ENCODE measurements around the gene NACAD. TPM values are rescaled to one million over a fixed set of nuclear protein-coding genes. Genes with fewer than 3 reads are reported as not detected.

Gene NACAD
- total RNA-seq, 1 donor from 2014 or later = 0.68 TPM

DNA sequence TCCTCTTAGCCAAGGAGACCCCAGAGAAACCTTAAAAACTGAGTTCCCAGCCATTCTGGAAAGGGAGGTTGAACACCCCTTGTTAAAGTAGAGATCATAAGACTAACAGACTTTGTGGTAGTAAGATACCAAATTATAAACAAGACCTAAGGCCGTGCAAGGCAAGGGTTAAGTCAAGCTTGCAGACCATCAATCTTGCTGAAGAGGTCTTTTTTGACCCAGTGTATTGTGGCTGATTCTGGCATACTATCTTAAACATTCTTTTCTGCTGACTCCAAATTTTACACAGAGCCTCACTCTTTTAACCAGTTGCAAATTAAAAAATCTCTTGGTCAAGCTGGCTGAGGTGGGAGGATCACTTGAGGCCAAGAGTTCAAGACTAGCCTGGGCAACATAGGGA lies 23.9 kb upstream of the NACAD start:
- DNase-seq = no peak

DNA sequence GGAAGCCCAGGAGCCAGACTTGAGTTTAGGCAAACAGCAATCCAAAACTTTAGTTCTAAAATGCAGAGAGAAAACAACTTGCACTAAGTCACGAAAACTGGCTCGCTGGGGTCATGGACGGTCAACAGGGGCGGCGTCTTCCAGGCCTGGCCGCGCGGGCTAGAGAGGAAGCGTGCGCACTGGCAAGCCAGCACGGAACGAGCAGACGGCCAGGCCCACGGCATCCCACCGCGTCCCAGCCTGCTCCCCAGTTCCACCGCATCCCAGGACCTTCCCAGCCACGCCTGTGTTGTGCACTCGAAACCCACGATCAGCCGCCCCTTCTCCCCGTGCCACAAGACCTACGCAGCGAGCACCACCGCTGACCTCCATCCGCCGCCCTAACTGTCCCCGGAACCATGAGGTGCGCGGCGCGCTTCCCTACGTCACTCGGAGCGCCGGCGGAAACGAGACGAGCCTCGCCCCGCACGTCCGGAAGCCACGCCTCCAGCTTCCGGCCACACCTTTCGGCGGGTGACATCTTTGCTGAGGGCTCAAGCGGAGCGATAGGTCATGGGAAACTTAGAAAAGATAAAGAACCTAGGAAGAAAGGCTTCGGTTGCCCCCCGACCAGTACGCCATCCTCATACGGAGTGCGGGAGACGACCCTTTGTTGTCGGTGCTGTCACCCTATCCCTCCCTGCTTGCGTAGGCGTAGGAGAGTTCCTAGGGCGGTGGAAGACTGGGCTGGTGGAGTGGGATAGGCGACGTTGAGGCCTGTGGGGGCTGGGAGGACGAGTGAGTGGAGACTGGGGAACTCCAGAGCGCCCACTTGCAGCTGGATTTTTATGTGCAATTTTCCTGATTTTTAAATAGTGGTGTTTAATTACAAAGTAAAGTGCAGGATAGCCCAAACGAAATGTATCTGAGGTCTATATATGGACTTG lies 22.8 kb upstream of the NACAD start, which contains the start of gene TBRG4:
Gene TBRG4, minus strand, starts transcription at position 400 of the 926 bp plus-strand sequence. CDS start 2,460 bp downstream, outside the sequence.
- DNase-seq = peak; percentile 96

DNA sequence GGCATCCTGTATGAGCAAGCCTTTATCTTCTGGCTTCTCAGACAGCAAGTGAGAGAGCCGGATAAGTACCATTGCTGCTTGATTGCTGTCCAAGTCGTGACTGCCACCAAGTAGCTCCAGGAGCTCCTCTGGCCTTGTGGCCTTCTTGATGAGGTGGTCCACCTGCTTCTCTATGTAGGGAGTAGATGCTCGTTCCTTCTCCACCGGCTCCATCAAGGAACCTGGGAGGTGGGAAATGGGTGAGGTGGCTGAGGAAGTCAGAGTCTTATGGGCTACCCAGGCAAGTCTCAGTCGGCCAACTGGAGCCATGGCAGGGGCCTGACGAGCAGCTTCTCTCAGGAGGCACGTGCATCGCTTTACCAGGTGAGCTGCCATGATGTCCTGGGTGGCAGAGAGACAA lies 20.1 kb upstream of the NACAD start:
- no peak for DNase-seq

DNA sequence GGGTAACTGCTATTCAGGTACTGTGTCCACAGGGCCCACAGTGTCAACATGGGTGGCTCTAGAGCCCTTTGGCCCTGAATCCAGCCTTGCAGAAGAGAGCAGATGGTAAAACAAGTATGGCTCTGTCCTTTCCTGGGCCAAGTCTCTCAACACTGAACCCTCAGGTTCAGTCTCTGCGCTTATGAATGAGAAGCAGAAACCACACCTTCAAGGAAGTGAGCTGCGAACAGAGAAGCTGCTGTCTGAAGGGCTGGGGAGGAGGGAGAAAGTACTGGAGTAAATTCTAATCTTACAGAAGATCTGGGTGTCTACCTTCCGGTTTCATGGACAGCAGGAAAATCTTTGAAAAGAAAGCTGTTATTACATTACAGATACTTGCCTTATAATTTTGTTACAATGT lies 18.6 kb upstream of the NACAD start:
- DNase-seq = no peak

DNA sequence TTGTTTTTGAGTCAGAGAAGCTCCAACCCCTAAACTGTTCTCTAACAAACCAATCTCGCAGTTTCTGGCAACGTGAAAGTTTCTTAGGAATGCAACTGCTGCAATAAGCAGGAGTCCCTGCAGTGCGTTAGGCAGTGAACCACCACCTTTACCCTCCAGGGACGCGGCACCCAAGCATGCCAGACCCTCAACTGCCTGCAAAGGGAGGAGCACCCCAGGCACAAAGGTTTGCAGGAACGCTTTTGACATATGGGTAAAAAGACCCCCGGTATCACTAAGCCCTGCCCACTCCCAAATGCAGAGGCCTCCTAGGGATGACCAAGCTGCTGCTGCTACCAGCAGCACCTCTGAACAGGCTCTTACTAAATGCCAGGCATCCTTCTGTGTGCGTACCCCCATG lies 18.1 kb upstream of the NACAD start:
- no peak for DNase-seq

DNA sequence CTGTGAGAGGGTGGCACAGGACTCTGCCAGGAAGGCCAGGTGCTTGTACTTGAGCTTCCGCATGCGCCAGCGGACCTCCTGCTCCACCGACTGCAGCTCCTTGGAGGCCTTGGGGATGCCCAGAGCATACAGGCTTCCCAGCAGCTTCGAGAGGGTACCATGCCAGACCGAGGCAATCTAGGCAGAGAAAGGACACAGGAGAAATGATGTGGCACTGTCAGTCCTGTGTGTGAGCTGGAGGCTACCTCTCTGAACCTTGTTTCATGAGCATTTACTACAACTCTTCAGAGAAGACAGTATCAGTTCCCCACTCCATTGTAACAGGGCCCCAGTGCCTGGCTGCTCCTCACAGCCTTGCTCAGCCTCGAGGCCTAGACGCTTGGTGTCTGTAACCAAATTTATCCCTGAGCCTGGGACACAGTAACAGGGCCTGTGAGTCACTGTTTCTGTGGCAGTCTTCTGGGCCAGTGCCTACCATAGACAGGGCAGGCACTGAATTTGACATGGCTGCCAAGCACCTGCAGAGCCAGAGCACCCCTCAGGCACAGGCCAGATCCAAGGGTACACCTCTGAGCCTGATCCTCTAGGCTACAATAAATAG lies 16.9 kb upstream of the NACAD start:
- no peak for DNase-seq

DNA sequence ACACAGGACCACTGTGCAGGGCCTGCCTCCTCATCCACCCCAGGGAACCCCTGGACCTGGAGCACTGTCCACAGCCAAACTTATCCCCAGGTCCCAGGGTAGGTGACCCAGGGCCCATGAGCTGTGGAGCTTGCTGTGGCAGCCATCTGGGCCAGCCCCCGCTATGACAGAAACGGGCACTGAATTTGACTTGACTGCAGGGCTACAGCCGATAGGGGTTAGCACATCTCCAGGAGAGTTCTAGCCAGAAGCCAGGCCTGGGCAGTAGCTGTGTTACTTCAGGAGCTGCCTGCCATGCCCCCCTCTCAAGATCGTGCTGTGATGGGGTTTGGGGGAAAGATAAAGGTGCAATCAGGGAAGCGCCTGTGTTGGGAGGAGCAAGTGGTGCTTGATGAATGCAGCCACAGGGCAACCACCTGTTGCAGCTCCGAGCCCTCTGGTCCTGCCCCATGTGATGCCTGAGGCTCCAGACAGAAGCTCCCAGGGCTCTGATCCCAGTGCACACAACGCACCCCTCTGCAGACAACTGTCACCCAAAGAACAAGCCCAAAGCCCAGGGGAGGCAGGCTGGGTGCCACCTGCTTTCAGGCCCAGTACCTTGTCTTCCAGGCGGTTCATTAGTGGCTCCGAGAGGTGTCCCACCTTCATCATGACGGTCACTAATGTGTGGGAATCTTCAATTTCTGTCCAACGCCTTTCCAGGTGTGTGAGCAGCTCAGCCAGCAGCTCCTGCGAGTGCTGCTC lies 16.2 kb upstream of the NACAD start:
- no peak for DNase-seq

DNA sequence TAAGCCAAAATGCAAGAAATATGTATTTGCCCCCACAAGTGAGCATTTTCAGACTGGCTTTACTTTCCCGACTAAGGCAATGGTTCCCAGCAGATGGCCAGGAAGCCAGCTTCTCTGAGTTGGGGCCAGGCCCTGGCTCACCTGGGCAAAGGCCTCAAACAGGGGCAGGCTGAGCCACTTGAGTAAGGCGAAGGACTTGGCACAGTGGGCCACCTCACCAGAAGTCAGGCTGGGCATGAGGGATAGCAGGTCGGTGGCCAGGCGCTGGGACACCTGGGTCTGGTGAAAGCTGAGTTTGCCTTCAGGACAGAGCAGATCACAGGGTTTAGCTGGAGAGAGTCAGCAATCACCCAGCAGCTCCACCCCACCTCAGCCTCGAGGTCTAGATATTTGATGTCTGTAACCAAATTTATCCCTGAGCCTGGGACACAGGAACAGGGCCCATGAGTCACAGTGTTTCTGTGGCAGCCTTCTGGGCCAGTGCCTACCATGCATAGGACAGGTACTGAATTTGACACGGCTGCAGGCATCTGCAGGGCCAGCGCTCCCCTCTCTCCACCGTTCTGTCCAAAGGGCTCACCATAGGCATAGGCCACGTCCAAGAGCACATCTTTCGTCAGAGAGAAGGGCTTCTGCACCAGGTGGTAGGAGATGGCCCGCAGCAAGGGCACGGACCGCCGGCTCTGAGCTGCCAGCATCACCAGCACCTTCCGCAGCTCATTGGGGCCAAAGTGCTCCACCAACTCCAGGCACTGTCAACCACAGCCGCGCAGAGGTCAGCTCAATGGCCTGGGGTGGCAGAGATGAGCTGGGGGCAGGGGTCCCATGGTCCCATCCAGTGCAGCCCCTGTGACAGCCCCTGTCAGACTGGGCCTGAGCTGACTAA lies 15.4 kb upstream of the NACAD start:
- DNase-seq = no peak

DNA sequence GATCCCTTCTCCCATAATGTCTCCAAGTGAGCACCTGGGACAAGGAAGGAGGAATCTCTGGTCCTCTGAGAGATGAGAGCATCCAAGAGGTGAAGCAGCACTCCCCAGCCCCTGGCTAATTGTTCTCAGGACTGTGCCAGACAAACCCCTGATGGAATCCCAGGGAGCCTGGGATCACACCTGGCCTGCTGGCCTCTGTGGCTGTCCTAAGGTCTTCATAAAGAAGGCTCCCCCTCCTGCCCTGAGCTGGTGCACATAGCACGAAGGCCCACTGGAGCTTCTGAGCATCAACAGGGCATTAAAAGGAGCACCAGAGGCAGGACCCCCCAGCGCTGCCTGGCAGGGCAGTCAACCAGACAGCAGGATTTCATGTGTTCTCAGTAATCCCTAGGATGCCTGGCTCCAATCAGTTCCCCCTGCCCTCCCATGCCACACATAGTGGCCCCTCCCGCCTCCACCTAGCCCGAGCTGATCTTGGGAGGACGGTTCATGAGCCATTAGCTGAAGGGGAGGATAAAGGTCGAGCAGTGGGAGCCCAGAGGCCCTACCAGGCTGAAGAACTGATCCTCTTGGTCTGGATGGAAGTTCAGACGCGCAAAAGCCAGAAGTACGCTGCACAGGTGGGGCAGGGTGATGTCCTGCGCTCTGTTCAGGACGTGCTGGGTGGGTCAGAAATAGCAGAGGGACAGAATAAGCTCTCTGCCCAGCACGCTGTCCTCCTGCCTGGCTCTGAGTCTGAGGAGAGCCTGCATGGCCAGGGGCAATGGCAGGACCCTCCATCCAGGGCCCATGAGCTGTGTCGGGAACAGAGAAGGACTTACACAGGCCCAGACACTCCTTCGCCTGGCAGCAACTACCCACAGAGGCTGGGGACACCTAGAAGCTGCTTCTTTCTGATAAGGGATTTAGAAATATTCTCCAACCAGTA lies 14.3 kb upstream of the NACAD start:
- no peak for DNase-seq

DNA sequence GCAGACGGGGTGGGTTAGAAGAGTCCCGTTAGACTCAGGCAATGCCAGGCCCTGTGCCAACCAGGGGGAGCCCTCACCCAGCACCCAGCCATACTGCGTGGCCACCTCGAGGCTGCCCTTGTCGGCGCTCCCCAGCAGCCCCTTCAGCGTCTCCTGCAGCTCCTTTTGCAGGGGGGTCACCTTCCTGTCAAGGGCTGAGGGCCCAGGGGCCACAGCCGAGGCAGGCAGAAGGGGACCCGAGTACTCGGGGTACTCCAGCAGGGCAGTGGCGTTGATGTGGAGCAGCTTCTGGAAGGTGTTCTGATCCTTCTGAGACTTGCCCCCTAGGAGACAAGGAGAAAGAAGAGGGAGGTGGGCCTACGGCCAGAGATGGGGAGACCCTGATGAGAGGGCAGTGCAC lies 13.0 kb upstream of the NACAD start:
- no peak for DNase-seq

DNA sequence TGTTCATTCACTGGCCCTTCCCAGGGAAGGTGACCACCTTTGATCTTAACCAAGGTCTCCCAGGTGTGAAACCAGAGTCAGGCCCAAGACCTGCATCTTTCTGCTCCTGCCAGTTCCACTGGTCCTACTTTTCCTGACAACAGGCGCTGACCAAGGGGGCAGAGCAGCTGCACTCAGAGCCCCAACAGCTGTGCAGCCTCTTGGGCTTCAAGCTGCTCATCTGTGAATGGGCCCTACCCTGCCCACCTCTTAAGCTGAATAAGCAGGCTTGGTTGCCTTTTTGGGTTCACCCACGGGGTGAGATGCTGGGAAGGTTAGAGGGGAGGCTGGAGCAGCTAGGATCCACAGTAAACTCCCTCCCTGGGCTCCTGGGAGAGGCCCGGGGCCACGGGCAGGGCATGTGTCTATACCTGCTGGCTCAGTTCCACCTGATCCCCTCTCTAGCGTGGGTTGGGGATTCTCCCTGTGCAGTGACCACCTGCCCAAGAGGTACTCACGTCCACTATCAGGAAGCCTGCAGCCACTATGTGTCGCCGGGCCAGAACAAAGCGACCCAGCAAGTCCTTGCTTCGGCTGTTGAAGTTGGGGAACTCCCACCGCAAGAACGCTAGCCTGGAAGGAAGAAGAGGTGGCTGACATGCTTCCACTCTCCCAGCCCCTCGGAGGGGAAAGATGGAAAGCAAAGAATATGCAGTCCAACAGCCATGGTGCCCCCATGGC lies 12.2 kb upstream of the NACAD start:
- no peak for DNase-seq

DNA sequence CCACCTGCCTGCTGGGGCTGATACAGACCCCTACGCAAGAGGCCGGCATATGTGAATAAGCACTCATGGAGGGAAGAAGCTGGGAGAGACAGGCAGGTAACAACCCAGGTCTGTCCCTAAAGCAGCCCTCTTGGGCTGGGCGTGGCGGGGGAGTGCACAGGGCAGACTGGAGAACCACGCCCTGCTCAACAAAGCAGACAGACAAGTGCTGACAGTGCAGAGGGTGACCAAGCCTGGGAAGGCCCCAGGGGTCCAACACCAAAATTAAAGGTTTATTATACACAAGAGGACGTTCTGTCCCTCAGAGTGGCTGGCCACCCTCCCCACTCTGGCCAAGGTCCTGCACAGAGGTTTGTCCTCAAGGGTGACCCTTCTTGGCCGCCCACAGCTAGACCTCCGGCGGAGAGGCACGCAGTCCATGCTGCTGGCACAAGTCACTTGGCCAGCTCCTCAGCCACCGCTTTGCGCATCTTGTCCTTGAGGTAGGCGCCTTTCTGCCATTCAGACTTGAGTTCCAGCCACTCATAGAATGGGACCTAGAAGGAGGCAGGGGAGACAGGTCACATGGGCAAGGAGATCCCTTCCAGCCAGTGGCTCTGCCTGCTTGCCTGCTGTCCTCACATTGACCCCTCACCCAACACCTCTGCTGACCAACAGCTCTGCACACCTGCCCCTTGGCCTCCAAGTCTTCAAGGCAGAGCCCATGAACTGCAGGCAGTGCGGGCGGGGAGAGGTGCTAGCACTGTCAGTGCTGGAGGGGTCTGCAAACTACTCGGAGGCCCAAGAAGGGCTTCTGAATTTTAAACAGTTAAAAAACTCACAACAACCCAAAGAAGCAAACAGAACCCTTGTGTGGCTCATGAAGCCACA lies 11.4 kb upstream of the NACAD start:
- DNase-seq = no peak

DNA sequence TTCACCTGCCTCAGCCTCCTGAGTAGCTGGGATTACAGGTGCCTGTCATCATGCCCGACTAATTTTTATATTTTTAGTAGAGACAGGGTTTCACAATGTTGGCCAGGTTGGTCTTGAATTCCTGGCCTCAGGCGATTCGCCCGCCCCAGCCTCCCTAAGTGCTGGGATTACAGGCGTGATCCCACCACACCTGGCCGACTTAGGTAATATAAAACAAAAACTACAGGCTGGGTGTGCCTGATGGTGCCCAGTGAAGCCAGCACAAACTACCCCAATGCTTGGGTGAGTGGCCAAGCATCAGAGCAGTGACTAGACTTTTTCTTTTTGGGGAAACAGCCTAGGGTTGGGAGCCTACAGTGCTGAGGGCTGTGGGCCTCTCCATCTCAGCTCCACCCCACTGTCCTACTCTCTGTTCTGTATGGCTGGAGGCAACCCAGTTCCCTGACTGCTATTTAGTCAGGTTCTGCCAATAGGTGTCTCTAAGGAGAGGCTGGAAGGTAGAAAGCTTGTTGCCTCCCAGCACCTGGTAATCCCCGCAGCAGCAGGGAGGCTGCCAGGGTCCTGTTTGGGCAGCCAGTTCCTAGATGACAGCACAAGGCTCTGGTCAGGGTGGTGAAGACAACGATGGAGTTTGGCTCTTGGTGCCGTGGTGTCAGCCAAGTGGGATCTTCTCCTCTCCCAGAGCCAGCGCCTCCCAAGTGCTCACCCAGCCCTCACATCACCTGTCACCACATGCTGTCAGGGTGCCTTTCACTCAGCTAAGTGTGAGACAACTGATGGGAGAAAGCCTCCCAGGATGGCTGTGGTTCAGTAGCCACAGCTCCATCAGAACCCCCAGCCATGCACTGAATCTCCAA lies 10.4 kb upstream of the NACAD start:
- no peak for DNase-seq

DNA sequence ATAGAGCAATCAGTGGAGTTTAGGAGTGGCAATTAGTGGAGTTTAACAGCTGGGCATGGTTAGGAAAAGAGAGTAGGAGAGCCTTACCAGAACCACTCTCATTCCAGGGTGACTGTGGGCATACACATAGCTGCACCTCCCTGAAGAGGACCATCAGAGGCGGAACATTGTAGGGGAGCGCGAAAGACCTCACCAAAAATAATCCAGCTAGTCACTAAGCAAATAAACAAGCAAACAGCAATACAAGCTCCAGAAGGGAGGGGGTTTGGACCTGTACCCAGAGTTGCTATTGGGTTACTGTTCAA lies 4.1 kb upstream of the NACAD start:
- DNase-seq = no peak

DNA sequence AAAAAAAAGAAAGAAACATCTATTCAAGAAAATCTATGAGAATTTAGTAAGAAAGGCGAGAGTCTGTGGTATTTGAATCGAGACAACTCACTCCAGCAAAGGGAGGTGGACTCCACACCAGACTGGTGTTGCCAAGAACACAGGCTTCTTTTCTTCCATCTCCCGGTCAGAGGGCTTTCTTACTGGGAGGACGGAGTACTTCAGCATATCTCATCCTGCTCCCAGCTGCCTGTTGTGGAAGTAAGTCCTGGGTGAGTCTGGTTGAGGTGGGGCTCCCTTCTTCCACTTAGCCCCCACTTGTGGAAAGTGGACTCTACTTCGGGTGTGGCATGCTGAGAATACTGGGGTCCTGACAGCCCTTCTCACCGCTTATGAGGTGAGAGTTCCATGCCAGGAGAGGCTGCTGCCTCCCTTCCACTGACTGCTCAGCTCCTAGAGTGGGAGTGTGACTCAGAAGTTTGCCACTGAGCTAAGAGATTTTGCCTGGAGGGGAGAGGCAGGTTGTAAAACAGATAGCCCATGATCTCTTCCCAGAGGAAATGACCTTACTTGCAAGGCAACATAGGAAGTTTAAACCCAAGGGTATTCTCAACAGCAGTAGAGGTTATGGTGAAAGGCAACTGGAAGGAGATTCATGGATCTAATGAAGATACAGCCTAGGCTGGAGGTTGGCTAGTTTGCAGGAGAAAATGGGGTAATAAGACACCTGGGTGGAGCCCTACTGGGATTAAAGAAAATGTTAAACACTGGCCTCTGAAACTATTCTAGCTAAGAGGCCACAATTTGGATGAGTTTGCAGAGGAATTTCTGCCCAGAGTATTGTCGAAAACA lies 3.5 kb upstream of the NACAD start:
- no peak for DNase-seq

DNA sequence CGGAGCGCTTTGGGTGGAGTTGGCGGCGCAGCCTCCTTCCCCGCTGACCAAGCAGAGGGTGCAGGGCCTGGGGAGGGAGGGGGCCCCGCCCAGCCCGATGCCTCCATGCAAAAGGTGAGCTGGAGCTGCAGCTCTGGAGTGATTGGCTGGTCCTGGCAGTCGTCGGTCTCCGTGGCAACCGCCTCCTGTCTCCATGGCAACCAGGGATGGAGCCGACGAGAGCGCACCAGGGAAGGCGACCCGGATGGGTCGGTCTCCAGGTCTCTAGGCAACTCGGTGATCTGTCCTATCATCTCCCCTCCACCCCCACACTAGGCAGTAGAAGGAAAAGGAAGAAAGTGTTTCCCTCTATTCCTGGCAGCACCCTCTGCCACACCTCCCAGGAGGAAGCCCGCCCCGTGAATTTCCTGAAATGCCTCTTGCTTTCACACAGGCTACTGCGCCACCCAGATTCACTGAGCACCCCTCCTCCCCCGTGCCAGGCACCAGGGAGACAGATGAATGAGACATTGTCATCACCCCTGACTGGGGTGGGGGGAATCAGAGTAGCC lies 647 bp upstream of the NACAD start:
- peak; percentile 37 for DNase-seq

DNA sequence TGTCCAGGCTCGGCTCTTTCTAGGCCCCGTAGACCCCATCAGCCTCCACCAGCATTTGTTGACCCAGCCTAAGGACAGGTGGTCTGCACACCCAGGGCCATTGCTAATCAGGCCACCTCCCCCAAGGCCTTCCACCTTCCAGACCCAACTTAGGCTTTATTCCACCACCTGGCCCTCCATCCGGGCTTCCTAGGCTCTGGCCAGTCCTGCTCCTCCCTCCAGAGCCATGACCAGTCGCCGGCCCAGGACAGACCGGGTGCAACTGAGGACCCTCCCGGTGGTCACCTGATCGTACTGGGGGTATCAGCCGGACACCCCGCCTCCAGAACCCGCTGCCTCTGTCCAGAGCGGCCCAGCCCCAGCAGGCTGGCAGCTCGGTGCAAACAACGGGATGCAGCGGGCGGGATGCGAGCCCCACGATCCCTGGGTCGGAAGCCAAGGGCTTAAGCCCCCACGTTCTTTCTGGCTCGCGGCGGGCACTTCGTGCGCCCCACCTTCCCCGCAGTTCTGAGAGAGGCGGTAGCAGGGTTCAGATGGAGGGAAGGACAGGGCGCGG lies 545 bp downstream of the NACAD start:
- no peak for DNase-seq

Data from dermis blood vessel endothelial cell (primary cell).